ENCODE results near the gene KRT78.

DNA sequence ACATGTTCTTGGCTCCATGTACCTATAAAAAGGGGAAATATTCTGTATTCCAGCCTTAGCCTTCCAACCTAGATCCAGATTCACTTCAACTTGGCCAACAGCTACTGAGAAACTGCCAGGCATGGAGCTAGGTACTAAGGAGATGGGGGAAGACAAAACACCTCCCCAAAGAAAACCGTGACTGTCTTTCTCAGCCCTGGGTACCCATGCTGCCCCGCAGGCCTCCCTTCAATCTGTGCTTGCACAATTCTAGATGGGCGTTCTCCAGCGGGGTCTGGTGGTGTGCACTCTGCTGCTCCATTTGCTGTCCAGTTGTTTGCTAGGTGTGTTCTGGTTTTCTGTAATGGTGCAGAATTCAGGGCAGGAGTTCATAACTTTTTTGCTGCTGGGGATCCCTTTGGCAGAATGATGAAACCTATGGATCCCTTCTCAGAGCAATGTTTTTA is 34.1 kb downstream of the KRT78 start:
- TF ChIP-seq ZNF121 (CRISPR knock-in tag; IDR thresholded peaks at IDR 0.05): no peak
- TF ChIP-seq, protein P1, sequence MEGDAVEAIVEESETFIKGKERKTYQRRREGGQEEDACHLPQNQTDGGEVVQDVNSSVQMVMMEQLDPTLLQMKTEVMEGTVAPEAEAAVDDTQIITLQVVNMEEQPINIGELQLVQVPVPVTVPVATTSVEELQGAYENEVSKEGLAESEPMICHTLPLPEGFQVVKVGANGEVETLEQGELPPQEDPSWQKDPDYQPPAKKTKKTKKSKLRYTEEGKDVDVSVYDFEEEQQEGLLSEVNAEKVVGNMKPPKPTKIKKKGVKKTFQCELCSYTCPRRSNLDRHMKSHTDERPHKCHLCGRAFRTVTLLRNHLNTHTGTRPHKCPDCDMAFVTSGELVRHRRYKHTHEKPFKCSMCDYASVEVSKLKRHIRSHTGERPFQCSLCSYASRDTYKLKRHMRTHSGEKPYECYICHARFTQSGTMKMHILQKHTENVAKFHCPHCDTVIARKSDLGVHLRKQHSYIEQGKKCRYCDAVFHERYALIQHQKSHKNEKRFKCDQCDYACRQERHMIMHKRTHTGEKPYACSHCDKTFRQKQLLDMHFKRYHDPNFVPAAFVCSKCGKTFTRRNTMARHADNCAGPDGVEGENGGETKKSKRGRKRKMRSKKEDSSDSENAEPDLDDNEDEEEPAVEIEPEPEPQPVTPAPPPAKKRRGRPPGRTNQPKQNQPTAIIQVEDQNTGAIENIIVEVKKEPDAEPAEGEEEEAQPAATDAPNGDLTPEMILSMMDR (IDR thresholded peaks at IDR 0.05): no peak
- TF ChIP-seq, protein P2, sequence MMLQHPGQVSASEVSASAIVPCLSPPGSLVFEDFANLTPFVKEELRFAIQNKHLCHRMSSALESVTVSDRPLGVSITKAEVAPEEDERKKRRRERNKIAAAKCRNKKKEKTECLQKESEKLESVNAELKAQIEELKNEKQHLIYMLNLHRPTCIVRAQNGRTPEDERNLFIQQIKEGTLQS (CRISPR knock-in tag; conservative IDR thresholded peaks at IDR 0.05): no peak
- TF ChIP-seq, protein P3, sequence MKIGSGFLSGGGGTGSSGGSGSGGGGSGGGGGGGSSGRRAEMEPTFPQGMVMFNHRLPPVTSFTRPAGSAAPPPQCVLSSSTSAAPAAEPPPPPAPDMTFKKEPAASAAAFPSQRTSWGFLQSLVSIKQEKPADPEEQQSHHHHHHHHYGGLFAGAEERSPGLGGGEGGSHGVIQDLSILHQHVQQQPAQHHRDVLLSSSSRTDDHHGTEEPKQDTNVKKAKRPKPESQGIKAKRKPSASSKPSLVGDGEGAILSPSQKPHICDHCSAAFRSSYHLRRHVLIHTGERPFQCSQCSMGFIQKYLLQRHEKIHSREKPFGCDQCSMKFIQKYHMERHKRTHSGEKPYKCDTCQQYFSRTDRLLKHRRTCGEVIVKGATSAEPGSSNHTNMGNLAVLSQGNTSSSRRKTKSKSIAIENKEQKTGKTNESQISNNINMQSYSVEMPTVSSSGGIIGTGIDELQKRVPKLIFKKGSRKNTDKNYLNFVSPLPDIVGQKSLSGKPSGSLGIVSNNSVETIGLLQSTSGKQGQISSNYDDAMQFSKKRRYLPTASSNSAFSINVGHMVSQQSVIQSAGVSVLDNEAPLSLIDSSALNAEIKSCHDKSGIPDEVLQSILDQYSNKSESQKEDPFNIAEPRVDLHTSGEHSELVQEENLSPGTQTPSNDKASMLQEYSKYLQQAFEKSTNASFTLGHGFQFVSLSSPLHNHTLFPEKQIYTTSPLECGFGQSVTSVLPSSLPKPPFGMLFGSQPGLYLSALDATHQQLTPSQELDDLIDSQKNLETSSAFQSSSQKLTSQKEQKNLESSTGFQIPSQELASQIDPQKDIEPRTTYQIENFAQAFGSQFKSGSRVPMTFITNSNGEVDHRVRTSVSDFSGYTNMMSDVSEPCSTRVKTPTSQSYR (CRISPR knock-in tag; IDR thresholded peaks at IDR 0.05): no peak
- TF ChIP-seq, protein P4, sequence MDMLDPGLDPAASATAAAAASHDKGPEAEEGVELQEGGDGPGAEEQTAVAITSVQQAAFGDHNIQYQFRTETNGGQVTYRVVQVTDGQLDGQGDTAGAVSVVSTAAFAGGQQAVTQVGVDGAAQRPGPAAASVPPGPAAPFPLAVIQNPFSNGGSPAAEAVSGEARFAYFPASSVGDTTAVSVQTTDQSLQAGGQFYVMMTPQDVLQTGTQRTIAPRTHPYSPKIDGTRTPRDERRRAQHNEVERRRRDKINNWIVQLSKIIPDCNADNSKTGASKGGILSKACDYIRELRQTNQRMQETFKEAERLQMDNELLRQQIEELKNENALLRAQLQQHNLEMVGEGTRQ (CRISPR knock-in tag; IDR thresholded peaks at IDR 0.05): no peak
- TF ChIP-seq CREB1 (CRISPR knock-in tag; IDR thresholded peaks at IDR 0.05): no peak
- TF ChIP-seq, protein P5, sequence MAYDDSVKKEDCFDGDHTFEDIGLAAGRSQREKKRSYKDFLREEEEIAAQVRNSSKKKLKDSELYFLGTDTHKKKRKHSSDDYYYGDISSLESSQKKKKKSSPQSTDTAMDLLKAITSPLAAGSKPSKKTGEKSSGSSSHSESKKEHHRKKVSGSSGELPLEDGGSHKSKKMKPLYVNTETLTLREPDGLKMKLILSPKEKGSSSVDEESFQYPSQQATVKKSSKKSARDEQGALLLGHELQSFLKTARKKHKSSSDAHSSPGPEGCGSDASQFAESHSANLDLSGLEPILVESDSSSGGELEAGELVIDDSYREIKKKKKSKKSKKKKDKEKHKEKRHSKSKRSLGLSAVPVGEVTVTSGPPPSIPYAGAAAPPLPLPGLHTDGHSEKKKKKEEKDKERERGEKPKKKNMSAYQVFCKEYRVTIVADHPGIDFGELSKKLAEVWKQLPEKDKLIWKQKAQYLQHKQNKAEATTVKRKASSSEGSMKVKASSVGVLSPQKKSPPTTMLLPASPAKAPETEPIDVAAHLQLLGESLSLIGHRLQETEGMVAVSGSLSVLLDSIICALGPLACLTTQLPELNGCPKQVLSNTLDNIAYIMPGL (CRISPR knock-in tag; IDR thresholded peaks at IDR 0.05): no peak
- TF ChIP-seq, protein P6, sequence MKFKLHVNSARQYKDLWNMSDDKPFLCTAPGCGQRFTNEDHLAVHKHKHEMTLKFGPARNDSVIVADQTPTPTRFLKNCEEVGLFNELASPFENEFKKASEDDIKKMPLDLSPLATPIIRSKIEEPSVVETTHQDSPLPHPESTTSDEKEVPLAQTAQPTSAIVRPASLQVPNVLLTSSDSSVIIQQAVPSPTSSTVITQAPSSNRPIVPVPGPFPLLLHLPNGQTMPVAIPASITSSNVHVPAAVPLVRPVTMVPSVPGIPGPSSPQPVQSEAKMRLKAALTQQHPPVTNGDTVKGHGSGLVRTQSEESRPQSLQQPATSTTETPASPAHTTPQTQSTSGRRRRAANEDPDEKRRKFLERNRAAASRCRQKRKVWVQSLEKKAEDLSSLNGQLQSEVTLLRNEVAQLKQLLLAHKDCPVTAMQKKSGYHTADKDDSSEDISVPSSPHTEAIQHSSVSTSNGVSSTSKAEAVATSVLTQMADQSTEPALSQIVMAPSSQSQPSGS (CRISPR knock-in tag; IDR thresholded peaks at IDR 0.05; ENCODE audit: borderline replicate concordance, low read depth): no peak
- TF ChIP-seq ZNF219 (CRISPR knock-in tag; IDR thresholded peaks at IDR 0.05; ENCODE audit: borderline replicate concordance): no peak
- no peak for TF ChIP-seq JUN (CRISPR knock-in tag; IDR thresholded peaks at IDR 0.05)
- TF ChIP-seq, protein P7, sequence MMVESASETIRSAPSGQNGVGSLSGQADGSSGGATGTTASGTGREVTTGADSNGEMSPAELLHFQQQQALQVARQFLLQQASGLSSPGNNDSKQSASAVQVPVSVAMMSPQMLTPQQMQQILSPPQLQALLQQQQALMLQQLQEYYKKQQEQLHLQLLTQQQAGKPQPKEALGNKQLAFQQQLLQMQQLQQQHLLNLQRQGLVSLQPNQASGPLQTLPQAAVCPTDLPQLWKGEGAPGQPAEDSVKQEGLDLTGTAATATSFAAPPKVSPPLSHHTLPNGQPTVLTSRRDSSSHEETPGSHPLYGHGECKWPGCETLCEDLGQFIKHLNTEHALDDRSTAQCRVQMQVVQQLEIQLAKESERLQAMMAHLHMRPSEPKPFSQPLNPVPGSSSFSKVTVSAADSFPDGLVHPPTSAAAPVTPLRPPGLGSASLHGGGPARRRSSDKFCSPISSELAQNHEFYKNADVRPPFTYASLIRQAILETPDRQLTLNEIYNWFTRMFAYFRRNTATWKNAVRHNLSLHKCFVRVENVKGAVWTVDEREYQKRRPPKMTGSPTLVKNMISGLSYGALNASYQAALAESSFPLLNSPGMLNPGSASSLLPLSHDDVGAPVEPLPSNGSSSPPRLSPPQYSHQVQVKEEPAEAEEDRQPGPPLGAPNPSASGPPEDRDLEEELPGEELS (CRISPR knock-in tag; IDR thresholded peaks at IDR 0.05): no peak
- no peak for TF ChIP-seq SP1 (CRISPR knock-in tag; conservative IDR thresholded peaks at IDR 0.05)
- TF ChIP-seq, protein P8, sequence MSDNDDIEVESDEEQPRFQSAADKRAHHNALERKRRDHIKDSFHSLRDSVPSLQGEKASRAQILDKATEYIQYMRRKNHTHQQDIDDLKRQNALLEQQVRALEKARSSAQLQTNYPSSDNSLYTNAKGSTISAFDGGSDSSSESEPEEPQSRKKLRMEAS (CRISPR knock-in tag; IDR thresholded peaks at IDR 0.05): no peak

Data from WTC11 (cell line).